Memory B cell (primary cell): Measurements from ENCODE around the gene RUNDC3A.

Experiments used
- ATAC-seq: fragments of 150-1000 bp; cut with Tn5 transposase; 2 replicates; pipeline ENCODE4 v1.10.0; 2021; ENCODE audit warnings: low read depth, mild to moderate bottlenecking, moderate library complexity
- DNase-seq, 2 donors: peaks; one replicate each; pipeline ENCODE4 v3.0.0; 2022; ENCODE audit warnings: low spot score in 2 of 2
- H3K27ac Mint-ChIP-seq: one replicate; pipeline ENCODE4 v1.8.0; 2022; ENCODE audit warnings: mild to moderate bottlenecking, moderate library complexity, mixed read lengths
- H3K27me3 Mint-ChIP-seq: one replicate; pipeline ENCODE4 v1.8.0; 2022; ENCODE audit warnings: mixed read lengths
- H3K36me3 Mint-ChIP-seq: one replicate; pipeline ENCODE4 v1.8.0; 2022; ENCODE audit warnings: mild to moderate bottlenecking, mixed read lengths
- H3K4me1 Mint-ChIP-seq: one replicate; pipeline ENCODE4 v1.8.0; 2022; ENCODE audit warnings: mixed read lengths
- H3K4me3 Mint-ChIP-seq: one replicate; pipeline ENCODE4 v1.8.0; 2022; ENCODE audit warnings: mild to moderate bottlenecking, moderate library complexity, mixed read lengths
- H3K9me3 Mint-ChIP-seq: one replicate; pipeline ENCODE4 v1.8.0; 2022; ENCODE audit warnings: mixed read lengths

The RUNDC3A gene

DNA sequence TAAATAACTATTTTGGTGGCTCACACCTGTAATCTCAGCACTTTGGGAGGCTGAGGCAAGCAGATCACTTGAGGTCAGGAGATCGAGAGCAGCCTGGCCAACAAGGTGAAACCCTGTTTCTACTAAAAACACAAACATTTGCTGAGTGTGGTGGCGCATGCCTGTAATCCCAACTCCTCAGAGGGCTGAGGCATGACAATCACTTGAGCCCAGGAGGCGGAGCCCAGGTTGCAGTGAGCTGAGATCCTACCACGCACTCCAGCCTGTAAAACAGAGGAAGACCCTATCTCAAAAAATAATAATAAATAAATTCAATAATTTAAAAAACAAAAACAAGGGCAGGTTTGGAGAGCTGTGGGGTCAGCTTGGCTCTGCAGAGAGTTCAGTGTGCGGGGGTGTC lies 34.8 kb upstream of the RUNDC3A start:
- DNase-seq (no peak), ATAC-seq (no peak)
- H3K27ac Mint-ChIP-seq: no peak overlapping the region
- H3K27me3 Mint-ChIP-seq: peaks cover 14% of the 10 kb centered on the region
- peaks cover 3% of the 10 kb centered on the region for H3K4me1 Mint-ChIP-seq
- H3K9me3 Mint-ChIP-seq: no peaks in the 10 kb centered on the region
- no peaks in the 10 kb centered on the region for H3K36me3 Mint-ChIP-seq
- H3K4me3 Mint-ChIP-seq: no peak overlapping the region

DNA sequence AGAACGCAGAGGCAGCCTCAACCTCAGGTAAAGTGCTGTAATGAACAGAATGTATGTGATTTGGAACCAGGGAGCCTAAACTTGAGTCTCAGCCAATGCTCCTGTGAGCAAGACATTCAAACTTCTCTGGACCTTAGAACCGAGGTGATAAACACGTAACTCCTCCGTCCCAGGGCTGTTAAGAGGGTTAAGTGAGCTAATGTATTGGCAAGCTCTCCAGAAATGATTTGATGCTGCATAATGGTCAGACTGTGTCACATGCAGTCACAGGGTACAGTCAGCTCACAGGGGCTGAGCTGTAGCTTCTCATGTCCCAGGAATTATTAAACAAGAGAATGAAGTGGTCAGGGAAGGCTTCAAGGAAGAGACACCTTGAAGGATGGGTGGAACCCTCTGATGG lies 30.4 kb upstream of the RUNDC3A start:
- Mint-ChIP-seq H3K4me3 (no peak overlapping the region), H3K27me3 (peaks cover 6% of the 10 kb centered on the region), H3K9me3 (no peaks in the 10 kb centered on the region), H3K36me3 (no peaks in the 10 kb centered on the region), H3K27ac (no peak overlapping the region), H3K4me1 (peaks cover 11% of the 10 kb centered on the region)
- ATAC-seq (no peak), DNase-seq (no peak)

DNA sequence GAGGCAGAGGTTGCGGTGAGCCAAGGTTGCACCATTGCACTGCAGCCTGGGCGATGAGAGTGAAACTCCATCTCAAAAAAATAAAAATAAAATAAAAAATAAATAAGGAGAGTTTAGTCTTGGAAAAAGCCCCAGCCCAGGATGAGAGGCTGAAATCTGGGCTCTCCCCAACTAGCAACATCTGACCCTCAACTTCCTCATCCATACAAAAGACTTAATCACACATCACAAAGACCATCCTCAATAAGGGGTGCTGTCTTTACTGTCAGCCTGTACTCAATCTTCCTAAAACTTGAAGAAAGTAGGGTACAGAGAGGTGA lies 29.1 kb upstream of the RUNDC3A start:
- Mint-ChIP-seq H3K27me3 (peaks cover 6% of the 10 kb centered on the region), H3K4me1 (peaks cover 11% of the 10 kb centered on the region), H3K36me3 (no peaks in the 10 kb centered on the region), H3K4me3 (no peak overlapping the region), H3K9me3 (no peaks in the 10 kb centered on the region), H3K27ac (no peak overlapping the region)
- no peak for DNase-seq
- no peak for ATAC-seq

DNA sequence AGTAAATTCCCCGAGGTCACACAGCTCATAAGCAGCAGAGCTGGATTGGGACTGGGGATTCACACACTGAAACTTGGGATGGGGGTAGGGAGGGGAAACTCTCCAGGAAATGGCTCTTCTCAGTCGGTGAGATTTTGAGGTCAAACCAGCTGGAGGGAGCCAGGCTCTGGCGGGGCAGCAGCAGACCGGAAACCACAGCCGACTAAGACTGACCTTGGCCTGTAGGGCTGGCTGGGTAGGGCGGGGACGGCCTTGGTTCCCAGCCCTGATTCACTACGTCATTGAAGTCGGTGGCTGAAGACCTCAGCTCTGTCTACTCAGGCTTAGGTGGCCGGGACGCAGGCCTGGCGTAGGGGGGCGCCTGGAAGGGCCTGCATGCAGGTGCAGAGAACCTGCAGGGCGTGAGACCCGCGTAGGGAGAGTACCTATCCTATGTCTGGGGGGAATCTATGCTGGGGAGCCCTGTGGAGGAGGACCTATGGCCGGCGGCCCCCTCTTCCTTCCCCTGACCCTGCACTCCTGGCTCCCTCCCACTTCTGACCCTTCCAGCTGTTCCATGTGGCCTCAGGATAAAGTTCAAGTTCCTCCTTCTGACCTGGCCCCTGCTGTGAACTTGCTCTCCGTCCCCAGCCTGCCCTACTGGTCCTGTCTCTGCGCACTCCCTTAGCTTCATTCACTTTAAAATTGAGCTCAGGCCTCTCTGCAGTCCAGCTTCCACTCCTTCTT lies 28.6 kb upstream of the RUNDC3A start:
- H3K27me3 Mint-ChIP-seq: peaks cover 6% of the 10 kb centered on the region
- no peaks in the 10 kb centered on the region for H3K9me3 Mint-ChIP-seq
- ATAC-seq: peak; percentile 67
- DNase-seq: no peak
- H3K36me3 Mint-ChIP-seq: no peaks in the 10 kb centered on the region
- H3K27ac Mint-ChIP-seq: no peak overlapping the region
- no peak overlapping the region for H3K4me3 Mint-ChIP-seq
- H3K4me1 Mint-ChIP-seq: peaks cover 11% of the 10 kb centered on the region

DNA sequence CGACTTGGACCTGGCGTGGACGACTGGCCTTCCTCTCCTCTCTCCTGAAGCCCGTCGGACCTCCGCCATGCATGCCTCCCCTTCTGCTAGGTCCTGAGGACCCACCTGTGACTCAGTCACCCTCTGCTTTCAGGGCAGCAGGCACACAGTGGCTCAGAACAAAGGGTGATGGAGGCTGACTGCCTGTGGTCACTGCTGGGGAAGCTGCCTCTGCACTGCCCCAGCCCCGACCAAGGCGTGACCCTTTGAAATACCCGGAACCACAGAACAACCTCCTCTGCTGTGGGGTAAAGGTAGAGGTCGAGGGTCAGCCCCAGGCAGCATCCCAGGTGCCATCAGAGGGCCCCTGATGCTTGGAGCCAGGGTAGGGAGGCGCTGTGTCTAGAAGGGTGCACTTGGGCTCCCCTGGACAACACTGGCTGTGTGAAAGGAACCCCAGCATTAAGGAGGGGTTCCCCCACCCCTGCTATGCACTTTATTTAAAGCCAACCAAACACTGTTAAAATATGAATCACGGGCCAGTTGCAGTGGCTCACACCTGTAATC lies 27.9 kb upstream of the RUNDC3A start:
- no peak overlapping the region for H3K27ac Mint-ChIP-seq
- H3K9me3 Mint-ChIP-seq: no peaks in the 10 kb centered on the region
- peaks cover 11% of the 10 kb centered on the region for H3K4me1 Mint-ChIP-seq
- H3K4me3 Mint-ChIP-seq: no peak overlapping the region
- H3K27me3 Mint-ChIP-seq: peaks cover 2% of the 10 kb centered on the region
- DNase-seq (no peak), ATAC-seq (no peak)
- H3K36me3 Mint-ChIP-seq: no peaks in the 10 kb centered on the region

DNA sequence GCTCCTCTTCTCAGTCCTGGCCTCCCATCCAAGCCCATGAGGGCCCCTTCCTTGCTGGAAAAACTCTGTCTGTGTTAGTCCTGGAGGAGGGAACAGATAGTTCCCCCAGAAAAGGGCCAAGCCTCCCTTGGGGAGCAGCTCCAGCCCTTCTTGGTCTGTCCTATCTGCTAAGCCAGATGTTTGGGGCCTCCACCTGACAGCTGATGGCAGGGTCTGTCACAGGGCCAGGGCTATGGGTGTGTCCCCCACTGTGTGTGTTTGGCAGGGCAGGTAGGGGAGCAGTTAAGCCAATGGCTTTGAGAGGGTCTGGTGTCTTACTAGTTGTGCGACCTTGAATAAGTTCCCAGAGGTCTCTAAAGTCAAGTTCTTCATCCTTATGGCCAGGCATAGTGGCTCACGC lies 26.8 kb upstream of the RUNDC3A start:
- Mint-ChIP-seq H3K9me3 (no peaks in the 10 kb centered on the region), H3K36me3 (no peaks in the 10 kb centered on the region), H3K27ac (no peak overlapping the region), H3K27me3 (peaks cover 2% of the 10 kb centered on the region), H3K4me1 (peaks cover 11% of the 10 kb centered on the region), H3K4me3 (no peak overlapping the region)
- ATAC-seq (no peak), DNase-seq (no peak)

DNA sequence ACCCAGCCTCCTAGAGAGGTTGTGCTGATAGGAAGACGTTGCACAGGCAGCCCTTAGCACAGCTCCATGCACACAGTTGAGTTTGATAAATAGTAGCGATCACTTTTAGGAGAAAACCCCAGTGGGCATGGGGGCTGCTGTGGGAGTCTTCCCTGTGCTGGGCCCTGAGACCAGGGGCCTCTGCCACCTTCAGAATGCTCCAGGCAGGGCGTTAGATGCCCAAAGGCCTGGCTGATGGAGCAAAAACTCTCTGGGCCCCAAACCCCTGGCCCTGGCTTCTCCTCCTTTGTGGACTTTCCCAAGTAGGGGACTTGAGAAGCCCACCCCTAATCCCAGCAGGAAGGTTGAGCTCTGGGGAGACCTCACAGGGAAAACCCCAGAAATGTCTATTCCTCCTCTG lies 26.1 kb upstream of the RUNDC3A start:
- Mint-ChIP-seq H3K4me3 (no peak overlapping the region), H3K27me3 (peaks cover 2% of the 10 kb centered on the region), H3K9me3 (no peaks in the 10 kb centered on the region), H3K36me3 (no peaks in the 10 kb centered on the region), H3K27ac (no peak overlapping the region), H3K4me1 (peaks cover 11% of the 10 kb centered on the region)
- ATAC-seq (no peak), DNase-seq (no peak)

DNA sequence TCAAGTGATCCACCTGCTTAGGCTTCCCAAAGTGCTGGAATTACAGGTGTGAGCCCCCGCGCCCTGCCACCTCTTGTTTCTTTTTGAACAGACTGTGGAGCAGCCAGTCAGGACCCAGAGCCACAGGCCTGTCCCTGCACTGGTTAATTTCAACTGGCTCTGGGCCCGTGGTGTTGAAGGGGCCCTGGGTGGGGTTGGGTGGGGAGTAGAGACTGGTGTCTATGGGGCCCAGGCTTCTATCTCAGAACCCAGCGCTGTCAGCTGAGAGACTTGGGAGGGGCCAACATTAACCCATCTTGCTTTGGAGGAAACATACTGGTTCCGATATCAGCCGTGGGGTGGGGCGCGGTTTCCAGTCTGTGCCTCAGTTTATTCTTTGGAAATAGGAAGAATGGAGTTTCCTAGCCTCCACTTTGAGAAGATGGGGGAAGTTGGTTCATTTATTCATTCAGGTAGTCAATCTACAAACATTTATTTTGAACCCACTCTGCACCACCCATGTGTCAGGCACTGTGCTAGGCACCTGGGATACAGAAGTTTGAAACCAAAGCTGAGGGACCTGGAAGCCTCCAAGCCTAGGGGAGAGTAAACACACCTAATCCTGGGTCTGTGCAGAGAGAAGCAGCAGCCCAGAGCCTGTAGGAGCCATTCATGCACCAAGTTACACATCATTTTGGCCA lies 24.9 kb upstream of the RUNDC3A start:
- no peak for ATAC-seq
- no peaks in the 10 kb centered on the region for H3K36me3 Mint-ChIP-seq
- H3K27ac Mint-ChIP-seq: no peak overlapping the region
- peaks cover 7% of the 10 kb centered on the region for H3K27me3 Mint-ChIP-seq
- H3K9me3 Mint-ChIP-seq: no peaks in the 10 kb centered on the region
- H3K4me1 Mint-ChIP-seq: peaks cover 13% of the 10 kb centered on the region
- no peak for DNase-seq
- no peak overlapping the region for H3K4me3 Mint-ChIP-seq

DNA sequence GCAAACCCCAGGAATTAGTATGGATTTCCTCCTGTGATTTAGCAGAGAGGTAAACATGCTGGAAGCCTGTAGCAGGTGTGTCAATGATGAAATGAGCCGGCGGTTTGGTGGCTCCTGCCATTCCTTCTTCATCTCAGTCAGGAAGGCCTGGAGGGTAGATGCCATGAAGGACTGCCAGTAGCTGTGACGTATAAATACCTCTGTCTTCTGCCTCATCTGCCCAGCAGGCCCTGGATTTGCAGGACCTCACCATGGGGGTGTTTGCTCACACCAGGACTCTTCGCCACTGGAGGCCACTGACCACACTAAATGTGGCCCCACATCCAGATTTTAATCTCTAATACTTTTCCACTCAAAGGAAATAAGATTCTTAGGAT lies 24.4 kb upstream of the RUNDC3A start:
- Mint-ChIP-seq H3K9me3 (no peaks in the 10 kb centered on the region), H3K36me3 (no peaks in the 10 kb centered on the region), H3K27me3 (peaks cover 9% of the 10 kb centered on the region), H3K4me3 (no peak overlapping the region), H3K4me1 (peaks cover 14% of the 10 kb centered on the region), H3K27ac (no peak overlapping the region)
- DNase-seq (no peak), ATAC-seq (no peak)

DNA sequence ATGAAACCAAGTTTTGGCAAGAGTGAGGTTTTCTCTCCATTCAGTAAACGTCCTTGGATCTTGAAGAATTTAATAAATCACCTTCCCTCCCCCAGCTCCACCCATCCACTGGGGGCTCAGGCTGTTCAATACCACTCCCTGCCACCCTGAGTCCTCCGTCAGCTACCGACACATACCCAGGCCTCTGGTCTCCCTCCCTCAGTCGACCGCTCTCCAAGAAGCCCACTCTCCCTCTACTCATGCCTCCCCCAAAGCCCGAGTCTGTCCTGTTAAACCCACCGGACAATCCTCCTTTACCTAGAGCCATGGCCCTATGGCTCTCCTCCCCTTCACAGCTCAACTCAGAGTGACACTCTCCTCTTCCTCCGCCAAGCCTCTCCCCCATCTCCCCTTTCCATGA lies 20.8 kb upstream of the RUNDC3A start:
- Mint-ChIP-seq H3K27ac (no peak overlapping the region), H3K27me3 (peaks cover 12% of the 10 kb centered on the region), H3K36me3 (no peaks in the 10 kb centered on the region), H3K9me3 (no peaks in the 10 kb centered on the region), H3K4me3 (no peak overlapping the region), H3K4me1 (peaks cover 3% of the 10 kb centered on the region)
- ATAC-seq (no peak), DNase-seq (no peak)

DNA sequence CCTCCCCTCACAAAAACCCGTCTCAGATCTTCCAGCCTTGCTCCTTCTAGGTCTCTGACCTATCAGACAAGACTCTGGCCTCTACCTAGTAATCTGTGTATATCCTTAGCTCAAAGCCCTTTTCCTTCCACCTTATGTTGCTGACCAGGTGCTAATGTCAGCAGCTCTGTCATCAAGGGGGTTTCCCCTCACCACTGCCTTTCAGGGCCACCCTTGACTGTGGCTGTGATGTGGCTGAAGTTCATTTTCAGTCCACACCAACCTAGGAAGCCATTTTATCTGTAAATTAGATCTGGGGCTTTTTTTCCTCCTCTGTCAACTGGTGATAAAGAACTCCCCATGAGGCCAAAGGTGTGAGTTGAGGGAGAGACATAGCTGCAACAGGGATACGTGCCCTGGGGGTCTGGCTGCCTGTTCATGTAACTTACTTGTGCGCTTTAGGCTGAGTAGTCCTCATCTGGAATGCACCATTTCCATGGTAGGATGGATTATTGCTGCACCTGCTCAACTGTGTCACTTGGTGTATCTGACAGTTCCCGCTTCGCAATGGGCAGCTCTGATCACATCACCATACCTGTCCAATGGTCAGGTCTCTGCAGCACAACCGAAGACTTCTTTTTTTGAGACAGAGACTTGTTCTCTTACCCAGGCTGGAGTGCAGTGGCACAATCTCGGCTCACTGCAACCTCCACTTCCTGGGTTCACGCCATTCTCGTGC lies 14.7 kb upstream of the RUNDC3A start:
- ATAC-seq (peak; percentile 63), DNase-seq (no peak)
- Mint-ChIP-seq H3K4me1 (no peaks in the 10 kb centered on the region), H3K4me3 (no peak overlapping the region), H3K27ac (no peak overlapping the region), H3K27me3 (peaks cover 11% of the 10 kb centered on the region), H3K9me3 (no peaks in the 10 kb centered on the region), H3K36me3 (no peaks in the 10 kb centered on the region)

DNA sequence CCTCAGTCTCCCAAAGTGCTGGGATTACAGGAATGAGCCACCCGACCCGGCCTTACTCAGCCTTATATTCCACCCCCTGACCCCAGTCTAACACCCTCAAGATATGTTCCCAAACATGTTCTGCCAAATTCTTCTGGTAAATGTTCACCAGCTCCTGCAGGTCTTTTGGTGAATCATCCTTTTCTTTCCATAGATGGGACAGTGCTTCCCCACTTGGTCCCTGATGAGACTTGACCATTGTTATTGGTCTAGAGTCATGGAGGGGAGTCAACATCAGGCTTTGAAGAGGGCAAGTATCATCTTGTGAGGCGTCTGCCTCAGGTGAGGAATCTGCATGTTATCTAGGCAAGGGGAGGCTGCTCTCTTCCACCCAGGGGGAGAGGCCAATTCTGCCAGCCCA lies 10.4 kb upstream of the RUNDC3A start:
- peaks cover 13% of the 10 kb centered on the region for H3K27me3 Mint-ChIP-seq
- no peak for ATAC-seq
- H3K9me3 Mint-ChIP-seq: no peaks in the 10 kb centered on the region
- H3K36me3 Mint-ChIP-seq: peaks cover 1% of the 10 kb centered on the region
- DNase-seq: no peak
- H3K4me1 Mint-ChIP-seq: no peaks in the 10 kb centered on the region
- H3K27ac Mint-ChIP-seq: no peak overlapping the region
- no peak overlapping the region for H3K4me3 Mint-ChIP-seq

DNA sequence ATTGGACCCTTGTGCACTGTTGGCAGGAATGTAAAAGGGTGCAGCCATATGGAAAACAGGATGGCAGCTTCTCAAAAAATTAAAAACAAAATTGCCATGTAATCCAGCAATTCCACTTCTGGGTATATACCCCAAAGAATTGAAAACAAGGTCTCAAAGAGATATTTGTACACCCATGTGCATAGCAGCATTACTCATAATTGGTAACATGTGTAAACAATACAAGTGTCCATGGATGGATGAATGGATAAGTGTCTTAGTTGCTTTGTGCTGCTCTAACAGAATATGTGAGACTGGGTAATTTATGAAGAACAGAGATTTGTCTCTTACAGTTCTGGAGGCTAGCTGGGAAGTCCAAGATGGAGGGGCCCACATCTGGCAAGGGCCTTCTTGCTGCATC lies 3.8 kb upstream of the RUNDC3A start:
- Mint-ChIP-seq H3K36me3 (peaks cover 1% of the 10 kb centered on the region), H3K27ac (no peak overlapping the region), H3K4me1 (peaks cover 10% of the 10 kb centered on the region), H3K4me3 (no peak overlapping the region), H3K27me3 (peaks cover 21% of the 10 kb centered on the region), H3K9me3 (no peaks in the 10 kb centered on the region)
- no peak for ATAC-seq
- no peak for DNase-seq

DNA sequence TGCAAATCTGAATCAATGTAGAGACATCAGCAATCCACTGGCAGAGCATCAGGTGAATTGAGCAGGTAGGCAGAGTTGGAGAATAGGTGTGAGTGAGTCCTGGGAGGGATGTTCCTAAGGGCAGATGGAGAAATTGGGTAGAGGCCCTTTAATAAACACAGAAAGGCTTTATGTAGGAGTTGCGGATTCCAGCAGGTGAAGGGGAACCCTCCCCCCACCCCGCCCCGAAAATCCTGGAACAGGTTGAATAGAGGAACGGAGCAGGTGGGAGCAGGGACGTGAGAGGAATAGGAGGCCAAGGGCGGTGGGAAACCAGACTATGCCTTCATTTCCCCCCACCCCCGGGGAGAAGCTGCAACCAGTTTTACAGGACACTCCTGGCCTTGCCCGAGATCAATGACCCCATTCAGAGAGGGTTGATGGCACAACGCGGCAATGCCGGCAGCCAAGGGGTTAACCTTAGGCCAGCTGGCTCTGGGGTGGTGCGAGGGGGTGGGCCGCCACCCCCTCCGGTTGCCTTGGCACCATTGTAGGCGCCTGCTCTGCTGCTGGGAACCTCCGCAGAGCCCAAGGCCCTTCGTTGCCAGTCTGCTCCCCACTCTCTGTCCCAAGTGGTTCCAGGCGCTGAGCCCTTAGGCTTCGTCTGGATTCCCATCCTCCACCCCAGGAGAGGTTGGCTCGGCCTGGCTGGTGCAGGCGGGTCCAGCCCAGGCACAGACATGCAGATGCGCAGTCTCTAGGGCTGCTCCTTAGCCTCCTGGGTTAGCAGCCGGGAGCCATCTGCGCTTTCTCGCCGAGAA lies 814 bp upstream of the RUNDC3A start:
- DNase-seq (no peak), ATAC-seq (peak; percentile 12)
- Mint-ChIP-seq H3K36me3 (no peaks in the 10 kb centered on the region), H3K4me3 (peak overlapping the region; percentile 46), H3K27me3 (peaks cover 22% of the 10 kb centered on the region), H3K9me3 (no peaks in the 10 kb centered on the region), H3K27ac (no peak overlapping the region), H3K4me1 (peaks cover 19% of the 10 kb centered on the region)
